ENCODE data around the gene EGLN2. TPM values are rescaled to one million over a fixed set of nuclear protein-coding genes. Genes with fewer than 3 reads are reported as not detected.

Gene EGLN2
- total RNA-seq, 2 donors from 2014 or later = 41.7 to 61.3 TPM

DNA sequence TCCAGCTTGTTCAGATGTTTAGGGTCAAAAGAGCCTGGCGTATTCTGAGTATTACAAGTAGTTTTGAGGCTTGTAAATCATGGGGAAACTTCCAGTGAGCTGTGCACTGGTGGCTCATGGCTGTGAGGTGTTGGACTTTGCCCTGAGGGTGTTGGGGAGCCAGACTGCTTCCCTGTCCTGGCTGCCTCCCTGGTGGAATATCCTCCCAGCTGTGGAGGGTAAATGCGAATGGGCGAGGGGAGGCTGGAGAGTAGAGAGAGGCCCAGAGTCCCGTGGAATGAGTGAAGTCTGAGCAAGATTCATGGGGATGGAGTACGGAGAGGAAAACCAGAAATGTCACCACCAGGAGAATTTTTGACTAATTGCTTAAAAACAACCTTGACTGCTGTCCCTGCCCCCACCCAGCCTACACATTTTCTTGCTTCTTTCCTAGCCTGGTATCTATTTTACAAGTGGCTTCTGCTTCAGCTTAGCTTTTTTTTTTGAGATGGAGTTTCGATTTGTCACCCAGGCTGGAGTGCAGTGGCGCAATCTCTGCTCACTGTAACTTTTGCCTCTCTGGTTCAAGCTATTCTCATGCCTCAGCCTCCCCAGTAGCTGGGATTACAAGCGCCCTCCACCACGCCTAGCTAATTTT is 44.3 kb upstream of the EGLN2 start:
- no peaks in the 10 kb centered on the region for H3K9me3 ChIP-seq
- peaks cover 35% of the 10 kb centered on the region for H3K36me3 ChIP-seq
- no peak overlapping the region for H3K4me3 ChIP-seq
- TF ChIP-seq, protein P1, sequence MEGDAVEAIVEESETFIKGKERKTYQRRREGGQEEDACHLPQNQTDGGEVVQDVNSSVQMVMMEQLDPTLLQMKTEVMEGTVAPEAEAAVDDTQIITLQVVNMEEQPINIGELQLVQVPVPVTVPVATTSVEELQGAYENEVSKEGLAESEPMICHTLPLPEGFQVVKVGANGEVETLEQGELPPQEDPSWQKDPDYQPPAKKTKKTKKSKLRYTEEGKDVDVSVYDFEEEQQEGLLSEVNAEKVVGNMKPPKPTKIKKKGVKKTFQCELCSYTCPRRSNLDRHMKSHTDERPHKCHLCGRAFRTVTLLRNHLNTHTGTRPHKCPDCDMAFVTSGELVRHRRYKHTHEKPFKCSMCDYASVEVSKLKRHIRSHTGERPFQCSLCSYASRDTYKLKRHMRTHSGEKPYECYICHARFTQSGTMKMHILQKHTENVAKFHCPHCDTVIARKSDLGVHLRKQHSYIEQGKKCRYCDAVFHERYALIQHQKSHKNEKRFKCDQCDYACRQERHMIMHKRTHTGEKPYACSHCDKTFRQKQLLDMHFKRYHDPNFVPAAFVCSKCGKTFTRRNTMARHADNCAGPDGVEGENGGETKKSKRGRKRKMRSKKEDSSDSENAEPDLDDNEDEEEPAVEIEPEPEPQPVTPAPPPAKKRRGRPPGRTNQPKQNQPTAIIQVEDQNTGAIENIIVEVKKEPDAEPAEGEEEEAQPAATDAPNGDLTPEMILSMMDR (IDR thresholded peaks at IDR 0.05) = no peak
- peaks cover 0 to 37% of the 10 kb centered on the region in 2 donors for H3K4me1 ChIP-seq
- DNase-seq (ENCODE audit: low spot score) = no peak
- H3K27me3 ChIP-seq = no peaks in the 10 kb centered on the region
- H3K27ac ChIP-seq = no peak overlapping the region

DNA sequence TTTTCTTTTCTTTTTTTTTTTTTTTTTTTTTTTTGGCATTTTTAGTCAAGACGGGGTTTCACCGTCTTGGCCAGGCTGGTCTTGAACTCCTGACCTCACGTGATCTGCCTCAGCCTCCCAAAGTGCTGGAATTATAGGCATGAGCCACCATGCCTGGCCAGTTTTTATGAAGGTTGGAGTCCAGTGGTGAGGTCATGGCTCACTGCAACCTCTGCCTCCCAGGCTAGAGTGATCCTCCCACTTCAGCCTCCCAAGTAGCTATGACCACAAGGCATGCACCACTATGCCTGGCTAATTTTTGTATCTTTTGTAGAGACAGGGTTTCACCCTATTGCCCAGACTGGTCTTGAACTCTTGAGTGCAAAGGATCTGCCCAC is 43.8 kb upstream of the EGLN2 start:
- H3K4me3 ChIP-seq = no peak overlapping the region
- no peak for DNase-seq (ENCODE audit: low spot score)
- H3K27ac ChIP-seq = no peak overlapping the region
- TF ChIP-seq, protein P1 (IDR thresholded peaks at IDR 0.05) = no peak
- no peaks in the 10 kb centered on the region for H3K27me3 ChIP-seq
- peaks cover 40% of the 10 kb centered on the region for H3K36me3 ChIP-seq
- H3K9me3 ChIP-seq = no peaks in the 10 kb centered on the region
- H3K4me1 ChIP-seq = peaks cover 0 to 33% of the 10 kb centered on the region in 2 donors

DNA sequence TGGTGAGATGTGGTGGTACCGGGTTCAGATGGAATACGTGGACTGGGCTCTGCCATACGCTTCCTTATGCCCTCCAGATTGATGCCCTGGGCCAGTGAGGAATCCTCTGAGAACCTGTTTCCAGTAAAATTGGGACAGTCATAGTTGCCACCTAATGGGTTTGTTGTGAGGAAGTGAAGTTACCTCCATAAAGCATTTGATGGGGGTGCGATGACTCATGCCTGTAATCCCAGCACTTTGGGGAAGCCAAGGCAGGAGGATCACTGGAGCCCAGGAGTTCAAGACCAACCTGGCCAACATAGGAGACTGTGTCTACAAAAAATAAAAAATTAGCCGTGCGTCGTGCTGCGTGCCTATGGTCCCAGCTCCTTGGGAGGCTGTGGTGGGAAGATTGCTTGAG is 43.2 kb upstream of the EGLN2 start:
- DNase-seq (ENCODE audit: low spot score) = no peak
- Histone ChIP-seq H3K27me3 (no peaks in the 10 kb centered on the region), H3K27ac (no peak overlapping the region), H3K36me3 (peaks cover 45% of the 10 kb centered on the region), H3K4me3 (no peak overlapping the region), H3K9me3 (no peaks in the 10 kb centered on the region), H3K4me1 (peaks cover 0 to 33% of the 10 kb centered on the region in 2 donors)
- TF ChIP-seq, protein P1 (IDR thresholded peaks at IDR 0.05) = no peak

DNA sequence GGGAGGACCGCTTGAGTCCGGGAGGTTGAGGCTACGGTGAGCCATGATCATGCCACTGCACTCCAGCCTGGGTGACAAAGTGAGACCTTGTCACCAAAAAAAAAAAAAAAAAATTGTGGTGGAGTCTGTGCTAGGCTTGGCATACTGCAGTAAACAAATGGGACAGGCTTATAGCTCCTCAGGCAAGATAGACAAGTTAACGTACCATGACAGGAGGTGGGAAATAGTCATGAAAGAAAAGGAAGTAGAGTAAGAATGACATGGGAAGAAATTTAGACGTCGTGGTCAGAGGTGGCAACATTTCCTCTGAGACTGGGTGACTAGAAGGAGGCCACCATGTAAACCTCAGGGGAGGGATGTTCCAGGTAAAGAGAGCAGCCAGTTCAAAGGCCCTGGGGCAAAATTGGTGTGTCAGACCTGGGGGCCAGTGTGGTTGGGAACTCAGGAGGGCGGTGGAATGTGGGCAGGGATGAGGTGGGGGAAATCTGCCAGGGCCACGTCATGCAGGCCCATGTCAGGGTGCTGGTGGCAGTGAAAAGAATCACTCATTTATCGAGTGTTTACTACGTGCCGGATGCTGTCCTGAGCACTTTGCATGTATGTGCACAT is 42.4 kb upstream of the EGLN2 start:
- Histone ChIP-seq H3K4me3 (no peak overlapping the region), H3K36me3 (peaks cover 51% of the 10 kb centered on the region), H3K4me1 (peaks cover 0 to 30% of the 10 kb centered on the region in 2 donors), H3K9me3 (no peaks in the 10 kb centered on the region), H3K27me3 (no peaks in the 10 kb centered on the region), H3K27ac (no peak overlapping the region)
- no peak for DNase-seq (ENCODE audit: low spot score)
- TF ChIP-seq, protein P1 (IDR thresholded peaks at IDR 0.05) = no peak

DNA sequence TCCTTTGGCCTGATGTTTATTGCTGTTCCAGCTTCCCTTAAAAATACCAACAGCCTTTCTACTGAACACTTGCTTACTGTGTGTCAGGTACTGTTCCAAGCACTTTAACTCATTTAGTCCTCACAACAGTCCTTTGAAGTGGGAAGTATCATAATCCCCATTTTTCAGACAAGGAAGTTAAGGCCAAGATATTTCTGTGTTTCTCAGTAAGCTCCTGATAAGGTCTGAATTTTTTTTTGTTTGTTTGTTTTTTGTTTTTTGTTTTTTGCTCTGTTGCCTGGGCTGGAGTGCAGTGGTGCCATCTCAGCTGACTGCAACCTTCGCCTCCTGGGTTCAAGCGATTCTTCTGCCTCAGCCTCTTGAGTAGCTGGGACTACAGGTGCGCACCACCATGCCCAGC is 40.5 kb upstream of the EGLN2 start:
- H3K9me3 ChIP-seq = no peaks in the 10 kb centered on the region
- H3K27me3 ChIP-seq = no peaks in the 10 kb centered on the region
- peaks cover 69% of the 10 kb centered on the region for H3K36me3 ChIP-seq
- TF ChIP-seq, protein P1 (IDR thresholded peaks at IDR 0.05) = no peak
- H3K4me3 ChIP-seq = no peak overlapping the region
- DNase-seq (ENCODE audit: low spot score) = no peak
- H3K27ac ChIP-seq = no peak overlapping the region
- peaks cover 0 to 15% of the 10 kb centered on the region in 2 donors for H3K4me1 ChIP-seq

Measured in right atrium auricular region (tissue), 2 donors.